ENCODE data around the gene PBX1. TPM values are rescaled to one million over a fixed set of nuclear protein-coding genes. Genes with fewer than 3 reads are reported as not detected.
A peak's percentile ranks its signal among the peaks of the same experiment; 100 is the strongest.

PBX1 gene
- total RNA-seq, 6 experiments from 2014 or later, result 3.1 to 7.9 (median 6.9) TPM

- WGBS (ENCODE audit: insufficient coverage, low coverage, low lambda C conversion rate, missing lambda C conversion rate), result 67% methylated on average over 1 of the region's 1 CpG
- intact Hi-C loops (cut with DNase I), result no loop called here
- no peak for TF ChIP-seq POLR2A (IDR thresholded peaks at IDR 0.05)
- no peak for TF ChIP-seq CTCF (IDR thresholded peaks at IDR 0.05)
- Histone ChIP-seq H3K36me3 (no peaks in the 10 kb centered on the region), H3K4me3 (no peak overlapping the region), H3K27me3 (no peaks in the 10 kb centered on the region), H3K9me3 (no peaks in the 10 kb centered on the region), H3K27ac (no peak overlapping the region), H3K4me1 (no peaks in the 10 kb centered on the region)
- no peak for DNase-seq
- no peak for ATAC-seq
These were observed 207.2 kb downstream of the PBX1 start for GRCh38 chr1:164765992-164766720.

- no peak for TF ChIP-seq CTCF (IDR thresholded peaks at IDR 0.05)
- no peak for TF ChIP-seq POLR2A (IDR thresholded peaks at IDR 0.05)
- Histone ChIP-seq H3K9me3 (no peaks in the 10 kb centered on the region), H3K4me3 (no peak overlapping the region), H3K4me1 (no peaks in the 10 kb centered on the region), H3K27me3 (no peaks in the 10 kb centered on the region), H3K36me3 (no peaks in the 10 kb centered on the region), H3K27ac (no peak overlapping the region)
- intact Hi-C loops (cut with DNase I), result no loop called here
- DNase-seq (no peak), ATAC-seq (no peak)
- 67% methylated on average over 3 of the region's 3 CpGs for WGBS (ENCODE audit: insufficient coverage, low coverage, low lambda C conversion rate, missing lambda C conversion rate)
These were observed 208.9 kb downstream of the PBX1 start for GRCh38 chr1:164767752-164768402.

- Histone ChIP-seq H3K36me3 (no peaks in the 10 kb centered on the region), H3K27ac (no peak overlapping the region), H3K9me3 (no peaks in the 10 kb centered on the region), H3K27me3 (no peaks in the 10 kb centered on the region), H3K4me1 (no peaks in the 10 kb centered on the region), H3K4me3 (no peak overlapping the region)
- TF ChIP-seq POLR2A (IDR thresholded peaks at IDR 0.05) (no peak), CTCF (IDR thresholded peaks at IDR 0.05) (no peak)
- ATAC-seq (no peak), DNase-seq (no peak)
- WGBS (ENCODE audit: insufficient coverage, low coverage, low lambda C conversion rate, missing lambda C conversion rate), result 87% methylated on average over 4 of the region's 5 CpGs
- intact Hi-C loops (cut with DNase I), result no loop called here
These were observed 209.6 kb downstream of the PBX1 start for GRCh38 chr1:164768619-164769018.

GRCh38 chr1:164769486-164770130 lies 210.6 kb downstream of the PBX1 start:
- H3K27ac ChIP-seq, result no peak overlapping the region

More at GRCh38 chr1:164769486-164770130, 210.6 kb downstream of the PBX1 start:
- Histone ChIP-seq H3K36me3 (no peaks in the 10 kb centered on the region), H3K4me1 (peaks cover 0 to 4% (median 0%) of the 10 kb centered on the region in 4 donors), H3K4me3 (no peak overlapping the region), H3K27me3 (no peaks in the 10 kb centered on the region), H3K9me3 (no peaks in the 10 kb centered on the region)
- DNase-seq, result no peak
- no peak for TF ChIP-seq POLR2A (IDR thresholded peaks at IDR 0.05)
- TF ChIP-seq CTCF (IDR thresholded peaks at IDR 0.05), result no peak
- ATAC-seq, result peak in 1 of 4 donors; percentile 30
- 100% methylated on average over 1 of the region's 2 CpGs for WGBS (ENCODE audit: insufficient coverage, low coverage, low lambda C conversion rate, missing lambda C conversion rate)
- intact Hi-C loops (cut with DNase I), result no loop called here

All from right lobe of liver (tissue), 6 donors.